GM18861 (cell line): ENCODE measurements around the gene NUMB.

Experiments
- ATAC-seq: cut with Tn5 transposase; IDR thresholded peaks from one replicate; pipeline ENCODE4 v1.9.1; 2021; ENCODE audit not compliant: unreplicated experiment

NUMB gene

GRCh38 chr14:73465823-73466532 lies 7.6 kb upstream of the NUMB start:
- no peak for ATAC-seq

DNA sequence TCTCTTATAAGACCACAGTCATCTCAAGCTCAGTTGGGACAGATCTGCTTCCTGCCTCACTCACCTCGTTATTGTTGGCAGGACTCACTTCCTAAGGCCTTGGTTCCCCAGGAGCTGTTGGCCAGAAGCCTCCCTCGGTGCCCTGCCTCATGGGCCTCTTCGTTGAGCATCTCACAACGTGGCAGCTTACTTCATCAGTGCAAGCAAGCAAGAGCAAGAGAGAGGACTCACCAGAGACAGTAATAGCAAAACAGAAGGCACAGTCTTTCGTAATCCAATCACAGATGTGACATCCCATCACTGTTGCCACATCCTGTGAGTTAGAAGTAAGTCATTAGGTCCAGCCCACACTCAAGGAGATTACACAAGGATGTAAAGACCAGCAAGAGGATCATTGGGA lies 5.1 kb upstream of the NUMB start:
- no peak for ATAC-seq

DNA sequence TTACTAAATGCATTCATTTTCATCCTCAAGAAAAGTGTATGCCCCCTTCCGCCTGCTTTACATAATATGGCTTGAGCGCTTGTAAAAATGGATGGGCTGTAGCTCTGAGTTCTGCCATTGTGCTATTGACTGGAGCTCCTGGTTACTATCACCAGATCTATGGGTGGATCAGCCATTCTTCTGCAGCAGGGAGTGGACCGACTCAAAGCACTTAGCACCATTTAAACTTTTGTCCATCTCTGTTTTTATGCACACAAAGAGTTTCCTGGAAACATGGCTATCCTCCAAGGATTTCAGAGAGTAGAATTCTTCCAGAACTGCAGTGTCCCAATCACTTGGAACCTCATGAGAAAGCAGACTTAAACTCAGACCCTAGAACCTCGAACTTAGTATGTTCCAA lies 4.5 kb upstream of the NUMB start:
- ATAC-seq: no peak

GRCh38 chr14:73462048-73462715 lies 3.8 kb upstream of the NUMB start:
- no peak for ATAC-seq

DNA sequence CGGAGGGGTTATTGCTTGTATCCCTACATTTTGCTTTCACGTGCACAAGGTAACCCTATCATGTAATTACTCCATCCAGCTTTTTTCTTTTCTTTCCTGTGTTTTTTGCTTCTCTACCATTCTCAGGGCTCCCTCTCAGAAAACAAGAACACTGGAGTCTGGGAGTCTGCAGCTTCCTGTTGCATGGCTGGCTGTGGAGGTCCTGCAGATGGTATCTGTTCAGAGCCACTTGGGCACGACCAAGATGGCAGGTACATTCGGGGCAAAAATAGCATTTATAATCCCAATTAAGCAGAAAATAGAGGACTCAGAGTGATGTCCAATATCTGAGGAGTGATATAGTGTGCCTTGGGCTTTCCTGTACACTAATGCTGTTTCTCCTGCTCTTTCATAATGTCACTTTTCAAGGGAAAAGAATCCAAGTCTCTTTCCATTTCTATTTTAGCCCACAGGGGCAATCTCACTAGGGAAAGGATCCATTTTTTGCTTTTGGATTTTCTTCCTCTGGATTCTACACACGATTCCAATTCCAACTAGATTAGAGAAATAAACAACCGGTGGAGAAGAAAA lies 3.2 kb upstream of the NUMB start:
- ATAC-seq: no peak

DNA sequence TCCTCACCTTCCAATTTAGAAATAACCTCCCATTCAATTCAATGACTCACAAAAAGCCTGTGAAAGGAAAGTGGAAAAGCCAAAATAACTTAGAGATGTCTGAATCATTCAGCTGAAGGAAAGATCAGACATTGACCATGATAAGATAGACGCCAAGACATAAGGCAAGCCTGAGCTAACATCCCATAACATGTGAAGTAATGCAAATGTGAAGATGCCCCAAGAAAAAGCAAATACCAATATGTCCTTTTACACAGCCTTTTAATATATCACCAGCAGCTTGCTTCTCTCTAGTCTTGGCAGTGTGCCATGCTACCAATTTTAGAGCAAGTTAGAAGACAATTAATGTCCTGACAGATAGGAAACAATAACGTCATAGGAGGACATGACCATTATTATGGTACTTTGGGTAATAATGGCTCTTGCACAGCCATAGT lies 2.4 kb upstream of the NUMB start:
- ATAC-seq: no peak

DNA sequence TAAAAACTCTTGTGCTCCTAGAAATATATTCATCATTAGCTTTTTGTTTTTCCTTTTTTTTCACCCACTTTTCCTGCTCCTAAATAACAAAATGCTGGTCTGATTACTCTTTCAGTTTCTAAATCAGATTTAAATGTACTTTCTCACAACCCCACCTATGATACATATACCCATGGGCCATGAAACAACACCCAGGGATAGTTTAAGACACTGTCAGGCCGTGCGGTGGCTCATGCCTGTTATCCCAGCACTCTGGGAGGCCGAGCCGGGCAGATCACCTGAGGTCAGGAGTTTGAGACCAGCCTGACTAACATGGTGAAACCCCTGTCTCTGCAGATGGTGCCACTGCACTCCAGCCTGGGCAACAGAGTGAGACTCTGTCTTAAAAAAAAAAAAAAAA lies 1.6 kb upstream of the NUMB start:
- no peak for ATAC-seq

DNA sequence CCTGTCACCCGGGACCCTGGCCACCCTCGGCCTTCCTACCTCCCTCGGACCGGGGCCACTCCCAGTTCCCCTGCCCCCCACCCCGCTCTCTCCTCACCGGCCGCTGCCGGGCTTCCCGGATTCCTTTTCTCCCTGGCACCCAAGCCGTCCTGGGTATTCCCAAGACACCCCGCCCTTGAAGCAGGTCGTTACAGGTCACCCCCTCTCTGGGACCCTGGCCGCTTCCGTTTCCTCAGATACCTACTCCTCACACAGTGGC lies 493 bp downstream of the NUMB start:
- no peak for ATAC-seq

DNA sequence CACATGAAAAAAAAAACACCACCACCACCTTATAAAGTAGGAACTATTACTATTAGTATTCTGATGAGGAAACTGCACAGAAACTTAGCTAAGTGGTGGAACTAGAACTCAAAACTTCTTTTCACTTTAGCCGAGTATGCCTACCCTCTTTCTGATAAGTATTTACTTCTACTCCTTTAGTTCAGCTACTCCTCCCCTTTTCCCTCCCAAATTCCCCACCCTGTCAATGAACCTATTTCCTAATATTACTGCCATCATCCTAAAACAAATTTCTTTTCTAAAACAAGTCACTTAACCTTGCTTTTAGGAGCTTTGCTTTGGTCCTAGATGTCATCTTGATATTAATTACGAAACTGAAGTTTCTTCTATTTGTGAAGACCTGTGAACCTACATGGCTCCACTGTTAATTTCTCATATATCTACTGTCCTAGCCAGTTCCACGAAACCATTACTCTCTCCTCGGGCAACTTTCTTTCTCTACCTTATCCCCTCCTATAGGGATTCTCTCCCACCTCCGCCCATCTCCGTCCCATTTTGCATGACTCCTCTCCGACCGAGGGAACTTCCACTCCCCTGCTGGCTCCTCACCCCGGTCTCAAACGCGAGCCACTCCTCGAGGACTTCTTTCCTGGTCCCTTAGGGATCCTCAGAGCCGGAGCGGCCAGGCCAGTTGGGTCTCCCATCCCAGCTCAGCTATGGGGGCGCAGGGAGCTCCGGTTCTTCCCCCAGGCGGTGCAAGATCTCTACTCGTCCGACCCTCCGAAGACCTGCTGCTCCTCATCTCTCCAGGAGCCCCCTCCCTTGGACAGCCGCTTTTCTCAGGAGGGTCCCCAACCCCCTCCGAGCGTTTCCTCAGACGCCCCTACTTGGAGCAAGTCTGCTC lies 1.1 kb downstream of the NUMB start:
- no peak for ATAC-seq

- no peak for ATAC-seq
Measured at GRCh38 chr14:73455294-73455693, 3.1 kb downstream of the NUMB start.

- no peak for ATAC-seq
Measured at GRCh38 chr14:73452341-73453186, 5.8 kb downstream of the NUMB start.

DNA sequence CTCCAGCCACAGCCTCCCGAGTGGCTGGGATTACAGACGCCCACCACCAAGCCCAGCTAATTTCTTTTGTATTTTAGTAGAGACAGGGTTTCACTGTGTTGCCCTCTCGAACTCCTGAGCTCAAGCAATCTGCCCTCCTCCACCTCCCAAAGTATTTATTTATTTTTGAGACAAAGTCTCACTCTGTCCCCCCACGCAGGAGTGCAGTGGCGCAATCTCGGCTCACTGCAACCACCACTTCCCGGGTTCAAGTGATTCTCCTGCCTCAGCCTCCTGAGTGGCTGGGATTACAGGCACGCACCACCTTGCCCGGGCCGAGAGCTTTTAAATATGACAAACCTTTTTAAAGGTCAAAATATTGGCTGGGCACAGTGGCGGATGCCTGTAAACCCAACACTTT lies 14.6 kb downstream of the NUMB start:
- ATAC-seq: no peak

DNA sequence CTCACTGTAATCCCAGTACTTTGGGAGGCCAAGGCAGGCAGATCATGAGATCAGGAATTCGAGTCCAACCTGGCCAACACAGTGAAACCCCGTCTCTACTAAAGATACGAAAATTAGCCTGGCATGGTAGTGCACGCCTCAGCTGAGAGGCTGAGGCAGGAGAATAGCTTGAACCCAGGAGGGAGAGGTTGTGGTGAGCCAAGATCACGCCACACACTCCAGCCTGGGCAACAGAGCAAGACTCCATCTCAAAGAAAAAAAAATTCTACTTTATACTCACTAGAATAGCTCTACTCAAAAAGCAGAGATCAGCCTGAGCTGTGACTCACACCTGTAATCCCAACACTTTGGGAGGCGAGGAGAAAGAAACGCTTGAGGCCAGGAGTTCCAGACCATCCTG lies 17.1 kb downstream of the NUMB start:
- no peak for ATAC-seq

- no peak for ATAC-seq
Measured at GRCh38 chr14:73438993-73439392, 19.4 kb downstream of the NUMB start.

GRCh38 chr14:73437206-73437605 lies 21.1 kb downstream of the NUMB start:
- no peak for ATAC-seq

- ATAC-seq: no peak
Measured at GRCh38 chr14:73432124-73432523, 26.2 kb downstream of the NUMB start.

GRCh38 chr14:73428353-73428824 lies 30.0 kb downstream of the NUMB start:
- no peak for ATAC-seq

DNA sequence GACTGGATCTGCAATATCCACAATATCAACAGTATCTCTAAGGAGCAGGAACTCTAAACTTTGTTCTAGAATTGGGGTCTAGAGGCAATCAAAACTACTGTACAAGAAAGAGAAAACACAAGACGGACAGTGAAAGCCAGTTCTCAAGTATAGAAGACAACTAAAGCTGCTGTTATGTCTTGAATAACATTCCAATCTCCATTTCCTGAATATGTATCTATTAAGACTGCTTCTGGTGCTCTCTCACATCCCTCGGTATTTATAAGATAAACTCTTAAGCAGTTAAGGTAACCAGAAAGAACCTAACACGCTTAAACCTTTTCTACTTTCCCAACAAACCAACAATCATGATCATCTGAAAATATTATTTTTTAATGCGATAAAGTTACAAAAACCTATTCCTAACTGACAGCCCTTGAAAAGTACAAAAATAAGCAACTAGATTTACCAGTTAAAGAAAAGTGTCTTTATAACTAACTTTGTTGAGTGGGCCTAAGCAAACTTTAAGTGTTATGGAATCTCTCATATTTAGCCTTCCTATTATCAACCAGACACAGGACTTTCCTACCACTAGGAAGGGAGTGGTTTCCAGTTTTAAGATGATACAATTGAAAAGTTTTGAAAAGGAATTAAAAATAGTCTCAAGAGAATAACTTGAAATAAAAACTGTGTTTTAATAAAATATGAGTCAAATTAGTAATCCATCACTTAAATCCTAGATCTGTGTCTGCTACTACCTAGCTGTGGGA lies 30.7 kb downstream of the NUMB start:
- ATAC-seq: no peak

DNA sequence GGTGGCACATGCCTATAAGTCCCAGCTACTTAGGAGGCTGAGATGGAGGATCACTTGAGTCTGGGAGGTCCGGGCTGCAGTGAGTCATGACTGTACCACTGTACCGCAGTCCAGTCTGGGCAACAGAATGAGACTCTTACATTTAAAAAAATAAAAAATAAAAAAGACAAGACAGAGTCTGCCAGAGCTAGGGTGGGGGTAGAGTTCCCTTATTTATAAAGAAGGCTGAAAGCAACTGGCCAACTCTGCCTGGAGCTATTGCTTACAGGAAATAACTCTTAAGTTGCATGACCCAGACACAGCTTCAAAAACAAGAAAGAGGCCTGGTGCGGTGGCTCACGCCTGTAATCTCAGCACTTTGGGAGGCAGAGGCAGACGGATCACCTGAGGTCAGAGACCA lies 31.5 kb downstream of the NUMB start:
- ATAC-seq: no peak

GRCh38 chr14:73424453-73424852 lies 33.9 kb downstream of the NUMB start:
- ATAC-seq: no peak
